Skin of body (tissue), 2 donors: ENCODE results near the gene ZBTB43. TPM values are rescaled to one million over a fixed set of nuclear protein-coding genes. Genes with fewer than 3 reads are reported as not detected.
"Not testable (repeated sequence)": the region's sequence is repeated elsewhere in the genome, so short reads cannot be mapped to it uniquely, and the experiment has no call there.

Experiments used
- DNase-seq: peaks from one replicate; lab custom pipeline; 2025; lab: John Stamatoyannopoulos, UW
- total RNA-seq: library from RNA; depleted of rRNA; stranded (reverse); fragments of >200 nt; gene quantifications from one replicate; pipeline ENCODE4 v1.2.3, GENCODE V29; 2014

The ZBTB43 gene
- total RNA-seq, 1 donor from 2014 or later, result 14.8 TPM

DNA sequence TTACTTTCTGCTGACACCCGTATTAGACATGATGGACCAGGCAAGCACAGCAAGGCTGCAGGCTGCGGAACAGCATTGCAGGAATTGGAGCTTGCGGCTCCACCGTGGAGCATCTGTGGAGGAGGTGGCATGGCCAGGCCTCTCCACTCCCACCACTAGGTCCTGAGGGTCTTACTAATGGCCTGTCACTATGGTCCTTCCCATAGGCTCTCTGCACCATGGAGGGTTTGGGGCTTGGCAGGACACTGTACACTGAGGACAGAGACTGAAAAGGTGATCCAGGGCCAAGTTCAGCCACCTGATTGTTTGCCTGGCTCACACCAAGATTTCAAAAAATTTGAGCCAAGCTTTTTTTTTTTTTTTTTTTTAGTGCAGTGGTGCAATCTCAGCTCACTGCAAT, 14.3 kb upstream of the ZBTB43 start:
- no peak for DNase-seq

DNA sequence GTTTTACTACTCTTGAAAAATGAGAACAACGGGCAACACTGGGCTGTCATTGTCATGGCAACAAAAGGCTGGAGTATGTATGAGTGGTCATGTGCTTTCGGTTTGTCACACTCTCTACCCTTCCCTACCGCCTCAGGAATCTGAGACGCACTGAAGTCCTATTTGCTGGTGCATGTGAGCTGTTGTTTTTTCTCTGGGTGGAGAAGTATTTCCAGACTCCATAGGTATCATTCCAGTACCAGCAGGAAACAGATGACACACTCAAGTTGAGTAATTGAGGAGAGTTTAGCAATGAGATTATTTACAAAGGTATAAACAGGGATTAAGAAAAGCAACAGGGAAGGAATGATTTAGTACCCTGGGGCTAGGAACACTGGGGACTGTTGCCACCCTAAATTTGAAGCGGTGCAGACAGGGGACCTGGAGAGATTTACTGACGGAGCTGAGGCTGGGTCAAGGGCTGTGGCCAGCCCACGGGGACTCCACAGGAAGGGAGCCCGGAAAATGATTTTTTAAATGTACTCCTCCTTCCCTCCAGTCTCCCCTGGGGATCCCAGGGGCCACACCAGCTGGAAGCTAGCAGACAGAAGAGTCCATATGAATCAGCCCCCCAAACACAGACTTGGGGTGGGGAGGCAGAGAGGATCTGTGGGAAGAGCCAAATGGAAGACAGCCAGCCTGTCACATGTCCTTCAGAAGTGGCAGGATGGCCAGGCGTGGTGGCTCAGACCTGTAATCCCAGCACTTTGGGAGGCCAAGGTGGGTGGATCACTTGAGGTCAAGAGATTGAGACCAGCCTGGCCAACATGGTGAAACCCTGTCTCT, 13.2 kb upstream of the ZBTB43 start:
- no peak for DNase-seq

DNA sequence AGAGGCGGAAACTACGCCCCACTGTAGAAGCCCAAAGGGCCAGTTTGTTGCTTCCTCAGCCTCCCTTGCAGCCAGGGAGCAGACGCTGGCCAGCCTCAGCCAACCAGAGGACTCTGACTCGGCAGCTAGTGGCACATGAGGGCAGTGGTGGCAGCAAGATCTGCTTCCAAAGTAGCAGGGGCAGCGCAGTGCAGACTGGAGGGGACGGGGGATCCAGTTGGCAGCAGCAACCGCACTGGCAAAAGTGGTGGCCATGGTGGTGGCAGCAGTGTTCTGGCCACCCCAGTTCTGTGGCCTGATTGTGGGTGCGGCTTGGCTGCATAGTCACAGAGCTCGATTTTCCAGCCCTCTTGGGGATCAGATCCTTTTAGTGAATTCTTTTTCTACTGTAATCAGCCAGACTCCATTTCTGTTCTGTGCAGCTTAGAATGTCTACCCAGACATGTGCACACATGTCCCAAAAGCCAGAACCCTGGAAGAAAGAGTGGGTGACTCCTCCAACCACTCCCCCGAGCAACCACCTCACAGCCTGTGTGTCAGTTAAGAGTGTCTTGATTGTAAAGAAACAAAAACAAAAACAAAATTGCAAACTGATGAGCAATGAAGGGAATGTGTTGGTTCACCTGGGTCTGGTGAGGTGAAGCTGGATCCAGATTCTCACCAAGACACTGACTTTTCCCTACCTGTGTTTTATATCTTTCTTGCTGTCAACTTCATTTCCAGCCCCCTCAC, 11.0 kb upstream of the ZBTB43 start:
- no peak for DNase-seq

DNA sequence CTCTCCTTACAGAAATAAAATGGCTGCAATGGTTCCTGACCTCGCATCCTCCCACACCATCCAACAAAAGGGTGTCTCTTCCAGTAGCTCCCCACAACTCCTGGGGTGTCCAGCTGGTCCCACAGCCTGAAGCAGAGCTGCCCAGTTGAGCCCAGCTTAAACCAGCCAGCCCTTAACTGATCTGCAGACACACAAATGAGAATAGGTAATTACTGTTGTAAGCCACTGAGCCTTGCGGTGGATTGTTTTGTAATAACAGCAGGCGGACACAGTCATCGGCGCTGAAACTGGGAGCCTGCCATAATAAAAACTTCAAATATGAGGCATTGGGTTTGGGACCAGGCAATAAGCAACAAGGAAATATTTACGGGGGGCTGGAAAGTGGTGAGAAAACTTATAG, 10.4 kb upstream of the ZBTB43 start:
- no peak for DNase-seq

DNA sequence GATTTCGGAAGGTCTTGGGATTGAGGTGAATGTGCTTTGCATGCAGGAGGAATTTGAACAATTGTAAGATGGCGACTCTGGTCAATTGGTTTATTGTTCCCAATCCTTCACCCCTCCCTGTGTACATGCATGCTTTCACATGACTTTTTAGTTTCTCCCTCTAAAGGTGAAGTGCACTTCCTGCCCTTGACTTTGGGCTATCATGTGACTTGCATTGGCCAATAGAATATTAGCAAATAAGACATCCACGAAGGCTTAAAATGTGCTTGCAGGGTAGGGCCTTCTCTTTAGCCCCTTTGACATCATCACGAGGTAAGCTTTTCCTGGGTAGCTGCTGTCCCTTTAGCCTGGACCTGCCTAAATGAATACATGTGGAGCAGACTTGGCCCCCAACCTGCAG, 8.1 kb upstream of the ZBTB43 start:
- no peak for DNase-seq

DNA sequence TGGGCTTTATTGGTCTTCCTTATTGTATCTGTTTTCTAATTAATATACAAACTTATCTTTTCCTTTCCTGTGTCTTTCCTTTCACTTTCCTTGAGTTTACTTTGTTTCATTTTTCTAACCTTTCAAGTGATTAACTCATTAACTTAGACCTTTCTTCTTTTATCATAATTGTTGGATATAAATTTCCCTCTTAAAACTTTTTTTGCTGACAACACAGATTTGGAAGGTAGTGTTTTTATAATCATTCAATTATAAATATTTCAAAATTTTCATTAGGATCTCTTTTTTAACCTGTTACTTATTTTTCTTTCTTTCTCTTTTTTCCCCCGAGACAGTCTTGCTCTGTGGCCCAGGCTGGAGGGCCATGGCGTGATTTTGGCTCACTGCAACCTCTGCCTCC, 6.9 kb upstream of the ZBTB43 start:
- no peak for DNase-seq

DNA sequence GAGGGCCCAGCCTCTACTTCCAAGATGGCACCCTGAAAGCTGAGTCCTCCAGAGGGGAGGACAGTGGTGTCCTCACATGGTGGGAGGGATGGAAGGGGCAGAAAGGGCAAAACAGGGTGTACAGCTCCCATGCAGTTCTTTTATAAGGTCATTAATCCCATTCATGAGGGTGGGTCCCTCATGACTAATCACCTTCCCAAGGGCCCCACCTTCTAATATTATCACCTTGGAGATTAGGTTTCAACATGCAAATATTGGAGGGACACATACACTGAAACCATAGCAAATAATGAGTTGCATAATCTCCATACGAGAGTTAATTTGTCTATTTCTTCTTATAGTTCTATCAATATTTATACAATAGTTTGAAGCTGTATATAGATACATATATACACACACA, 5.8 kb upstream of the ZBTB43 start:
- DNase-seq, result no peak

DNA sequence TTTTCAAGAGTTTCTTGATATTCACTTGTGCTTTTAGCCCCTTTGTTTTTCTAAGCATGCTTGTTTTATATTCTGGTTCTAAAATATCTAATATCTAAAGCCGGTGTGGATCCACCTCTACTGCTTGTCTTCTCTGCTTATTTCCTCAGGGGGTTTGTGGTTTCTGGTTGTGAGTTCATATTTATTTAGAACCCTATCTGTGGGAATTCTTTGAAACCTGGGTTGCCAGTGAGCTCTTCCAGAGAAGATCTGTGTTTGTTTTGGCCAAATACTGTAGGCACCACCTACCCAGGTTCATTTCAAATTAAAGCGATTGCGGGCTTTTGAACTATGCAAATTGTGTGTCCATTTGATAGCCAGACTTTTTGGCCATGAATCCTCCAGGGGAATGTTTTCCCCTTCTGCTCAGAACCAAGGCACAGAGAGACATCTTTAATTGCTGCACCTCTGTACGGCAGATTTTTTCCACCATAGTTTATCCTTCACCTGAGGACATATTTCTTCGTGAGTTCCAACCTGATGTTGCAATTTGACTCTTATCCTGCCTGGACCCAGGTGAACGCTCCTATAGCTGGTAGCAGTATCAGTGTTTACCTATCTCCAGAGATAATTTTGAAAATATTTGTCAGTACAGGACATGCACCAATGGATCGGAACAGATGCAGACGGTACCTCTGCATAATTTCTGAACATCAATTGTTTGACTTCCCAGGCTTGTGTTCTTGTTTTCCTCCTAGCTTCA, 2.4 kb upstream of the ZBTB43 start:
- no peak for DNase-seq

DNA sequence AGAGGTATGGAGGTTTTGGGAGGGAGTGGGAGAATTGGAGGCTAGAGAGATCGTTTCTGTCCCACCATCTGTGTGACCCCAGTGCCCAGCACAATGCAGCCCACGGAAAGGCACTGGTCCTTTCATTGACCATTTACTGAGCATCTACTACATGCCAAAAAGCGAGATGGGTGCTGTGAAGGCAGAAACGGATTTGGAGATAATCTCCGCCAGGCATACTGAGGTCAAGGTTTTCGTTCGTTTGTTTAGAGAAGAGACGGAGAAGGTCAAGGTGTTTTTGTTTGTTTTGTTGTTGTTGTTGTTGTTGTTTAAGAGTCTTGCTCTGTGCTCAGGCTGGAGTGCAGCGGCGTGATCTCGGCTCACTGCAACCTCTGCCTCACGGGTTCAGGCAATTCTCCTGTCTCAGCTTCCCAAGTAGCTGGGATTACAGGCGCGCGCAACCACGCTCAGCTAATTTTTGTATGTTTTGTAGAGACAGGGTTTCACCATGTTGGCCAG, 593 bp upstream of the ZBTB43 start:
- no peak for DNase-seq

DNA sequence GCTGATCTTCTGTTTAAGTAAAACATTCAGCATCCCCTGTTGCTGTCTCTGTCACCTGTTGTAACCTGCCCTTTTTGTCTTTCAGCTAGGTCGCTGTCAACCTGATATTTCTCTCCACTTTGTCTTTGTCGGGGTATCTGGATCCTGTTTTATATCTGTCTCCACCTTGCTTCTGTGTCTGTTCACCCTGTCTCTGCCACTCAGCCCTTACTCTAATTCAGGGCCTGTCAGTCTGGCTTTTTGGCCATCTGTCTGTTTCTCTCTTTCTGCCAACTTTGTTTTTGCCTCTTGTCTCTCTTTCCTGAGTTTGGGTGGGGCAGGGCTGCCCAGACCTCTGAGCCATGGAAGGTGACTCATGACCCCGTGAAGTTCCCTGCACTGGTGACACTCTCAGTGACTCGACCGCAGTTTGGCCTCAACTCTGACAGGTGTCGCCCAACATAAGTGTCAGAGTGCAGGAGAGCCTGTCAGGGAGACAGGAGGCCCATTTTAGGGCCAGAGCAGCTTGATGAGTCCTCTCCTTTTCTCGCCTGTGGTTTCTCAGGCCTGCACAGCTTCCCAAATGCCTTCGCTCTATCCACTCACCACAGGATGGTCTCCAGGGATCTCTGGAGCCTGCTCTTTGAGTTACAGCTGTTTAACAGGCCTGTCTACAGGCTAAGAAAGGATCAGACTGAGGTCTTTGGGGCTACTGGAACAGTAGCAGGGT, 868 bp downstream of the ZBTB43 start:
- no peak for DNase-seq

DNA sequence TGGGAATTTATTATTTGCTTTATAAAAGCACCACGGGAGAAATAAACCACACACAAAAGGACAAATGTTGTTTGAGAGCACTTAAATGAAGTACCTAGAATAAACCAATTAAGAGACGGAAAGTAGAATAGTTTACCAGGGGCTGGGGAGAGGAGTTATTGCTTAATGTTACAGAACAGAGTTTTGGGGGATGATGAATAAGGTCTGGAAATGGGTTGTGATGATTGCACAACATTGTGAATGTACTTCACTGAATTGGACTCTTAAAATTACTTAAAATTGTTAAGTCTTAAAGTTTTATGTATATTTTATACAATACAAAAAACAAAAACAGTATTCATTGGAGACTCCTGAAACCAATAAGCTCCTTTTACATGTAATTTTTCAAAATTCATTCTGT, 1.5 kb downstream of the ZBTB43 start:
- no peak for DNase-seq

DNA sequence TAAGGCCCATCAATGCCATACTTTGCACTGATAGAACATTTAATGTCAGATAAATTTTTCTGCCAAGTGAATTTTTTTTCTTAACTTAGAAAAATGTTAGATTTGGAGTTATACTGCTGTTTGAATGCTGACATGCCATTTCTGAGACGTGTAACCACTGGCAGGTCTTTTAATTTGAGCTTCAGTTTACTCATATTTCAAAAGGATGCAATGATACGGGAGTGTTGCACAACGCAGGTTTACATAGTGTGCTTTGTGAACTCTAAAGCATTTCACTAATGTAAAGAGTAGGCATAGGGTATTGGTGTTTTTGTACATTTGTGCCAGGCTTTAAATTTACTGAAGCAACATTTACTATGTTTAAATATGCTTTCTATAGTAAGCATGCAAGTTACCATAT, 4.2 kb downstream of the ZBTB43 start:
- DNase-seq, result no peak

DNA sequence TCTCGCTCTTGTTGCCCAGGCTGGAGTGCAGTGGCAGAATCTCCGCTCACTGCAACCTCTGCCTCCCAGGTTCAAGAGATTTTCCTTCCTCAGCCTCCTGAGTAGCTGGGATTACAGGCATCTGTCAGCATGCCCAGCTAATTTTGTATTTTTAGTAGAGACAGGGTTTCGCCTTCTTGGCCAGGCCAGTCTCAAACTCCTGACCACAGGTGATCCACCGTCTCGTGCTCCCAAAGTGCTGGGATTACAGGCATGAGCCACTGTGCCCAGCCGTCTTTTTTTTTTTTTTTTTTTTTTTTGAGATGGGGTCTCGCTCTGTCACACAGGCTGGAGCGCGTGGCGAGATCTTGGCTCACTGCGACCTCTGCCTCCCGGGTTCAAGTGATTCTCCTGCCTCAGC, 5.4 kb downstream of the ZBTB43 start:
- DNase-seq, result not testable (repeated sequence)

DNA sequence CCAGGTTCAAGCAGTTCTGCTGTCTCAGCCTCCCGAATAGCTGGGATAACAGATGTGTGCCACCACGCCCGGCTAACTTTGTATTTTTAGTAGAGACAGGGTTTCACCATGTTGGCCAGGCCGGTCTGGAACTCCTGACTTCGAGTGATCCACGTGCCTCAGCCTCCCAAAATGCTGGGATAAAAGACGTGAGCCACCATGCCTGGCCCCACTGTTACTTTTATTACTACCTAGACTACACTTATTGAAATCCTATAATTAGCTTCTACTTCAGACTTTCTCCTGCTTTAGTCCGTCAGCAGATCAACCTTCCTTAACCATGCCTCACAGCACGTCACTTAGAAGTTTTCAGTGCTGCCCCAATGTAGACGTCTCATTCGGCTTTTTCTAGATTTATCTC, 8.2 kb downstream of the ZBTB43 start:
- DNase-seq, result no peak

DNA sequence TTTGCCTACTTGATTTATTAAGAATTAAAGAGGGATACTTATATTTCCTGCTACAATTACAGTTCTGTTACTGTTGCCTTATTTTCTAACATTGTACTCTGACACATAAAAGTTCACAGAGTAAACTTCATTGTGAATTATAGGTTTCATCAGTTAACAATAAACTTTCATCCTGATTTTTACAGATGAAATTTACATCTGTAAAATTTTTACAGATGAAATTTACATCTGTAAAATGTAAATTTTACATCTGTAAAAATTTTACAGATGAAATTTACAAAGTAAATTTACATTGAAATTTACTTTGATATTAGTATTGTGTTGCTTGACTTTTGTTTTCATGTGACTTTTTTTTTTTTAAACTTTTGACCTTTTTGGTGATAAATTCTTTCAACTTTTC, 9.3 kb downstream of the ZBTB43 start:
- no peak for DNase-seq

DNA sequence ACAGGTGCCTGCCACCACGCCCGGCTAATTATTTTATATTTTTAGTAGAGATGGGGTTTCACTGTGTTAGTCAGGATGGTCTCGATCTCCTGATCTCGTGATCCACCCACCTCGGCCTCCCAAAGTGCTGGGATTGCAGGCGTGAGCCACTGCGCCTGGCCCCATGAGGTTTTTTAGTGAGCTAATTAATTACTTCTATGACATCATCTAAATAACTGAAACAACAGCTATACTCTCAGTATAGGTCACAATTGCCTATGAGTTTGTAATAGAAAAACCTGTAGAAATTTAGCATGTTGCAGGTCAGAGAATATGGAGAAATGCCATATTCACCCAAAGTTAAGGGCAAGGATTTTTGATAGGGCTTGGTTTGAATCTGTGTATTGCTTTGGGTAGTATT, 12.8 kb downstream of the ZBTB43 start:
- DNase-seq, result not testable (repeated sequence)

DNA sequence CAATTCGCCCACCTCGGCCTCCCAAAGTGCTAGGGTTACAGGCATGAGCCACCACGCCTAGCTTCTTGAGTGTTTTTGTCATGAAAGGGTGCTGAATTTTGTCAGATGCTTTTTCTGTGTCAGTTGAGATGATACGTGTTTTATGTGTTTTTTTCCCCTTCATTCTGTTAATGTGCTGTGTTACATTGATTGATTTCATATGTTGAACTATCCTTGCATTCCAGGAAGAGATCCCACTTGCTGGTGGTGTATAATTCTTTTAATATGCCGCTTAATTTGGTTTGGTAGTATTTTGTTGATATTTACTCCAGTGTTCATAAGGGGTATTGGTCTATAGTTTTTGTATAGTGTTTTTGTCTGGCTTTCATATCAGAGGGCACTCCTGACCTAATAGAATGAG, 13.6 kb downstream of the ZBTB43 start:
- no peak for DNase-seq

DNA sequence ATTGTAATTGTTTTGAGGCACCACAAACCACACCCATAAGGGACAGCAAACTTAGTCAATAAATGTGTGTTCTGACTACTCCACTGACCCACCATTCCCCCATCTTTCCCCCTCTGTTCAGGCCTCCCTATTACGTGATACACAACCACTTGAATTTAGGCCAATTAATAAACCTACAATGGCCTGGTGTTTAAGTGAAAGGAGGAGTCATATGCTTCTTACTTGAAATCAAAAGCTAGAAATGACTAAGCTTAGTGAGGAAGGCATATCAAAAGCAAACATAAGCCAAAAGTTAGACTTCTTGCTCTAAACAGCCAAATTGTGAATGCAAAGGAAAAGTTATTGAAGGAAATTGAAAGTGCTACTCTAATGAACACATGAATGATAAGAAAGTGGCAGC, 14.6 kb downstream of the ZBTB43 start:
- DNase-seq, result no peak

DNA sequence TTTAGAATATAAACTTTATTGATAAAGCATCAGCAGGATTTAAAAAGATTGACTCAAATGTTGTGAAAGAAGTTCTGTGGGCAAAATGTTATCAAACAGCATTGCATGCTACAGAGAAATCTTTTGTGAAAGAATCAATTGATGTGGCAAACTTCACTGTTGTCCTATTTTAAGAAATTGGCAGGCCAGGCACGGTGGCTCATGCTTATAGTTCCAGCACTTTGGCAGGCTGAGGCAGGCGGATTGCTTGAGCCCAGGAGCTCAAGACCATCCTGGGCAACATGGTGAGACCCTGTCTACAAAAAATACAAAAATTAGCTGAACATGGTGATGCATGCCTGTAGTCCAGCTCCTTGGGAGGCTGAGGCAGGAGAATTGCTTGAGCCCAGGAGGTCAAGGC, 17.4 kb downstream of the ZBTB43 start:
- no peak for DNase-seq

DNA sequence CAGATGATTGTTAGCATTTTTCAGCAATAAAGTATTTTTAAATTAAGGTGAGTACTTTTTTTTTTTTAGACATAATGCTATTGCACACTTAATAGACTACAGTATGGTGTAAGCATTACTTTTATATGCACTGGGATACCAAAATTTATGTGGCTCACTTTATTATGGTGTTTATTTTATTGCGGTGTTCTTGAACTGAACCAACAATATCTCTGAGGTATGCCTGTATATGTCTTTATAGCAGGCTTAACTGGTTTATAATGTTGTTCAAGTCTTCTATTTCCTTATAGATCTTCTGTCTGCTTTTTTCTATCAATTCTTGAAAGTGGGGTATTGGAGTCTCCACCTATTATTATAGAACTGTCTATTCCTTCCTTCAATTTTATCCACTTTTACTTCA, 18.0 kb downstream of the ZBTB43 start:
- no peak for DNase-seq

DNA sequence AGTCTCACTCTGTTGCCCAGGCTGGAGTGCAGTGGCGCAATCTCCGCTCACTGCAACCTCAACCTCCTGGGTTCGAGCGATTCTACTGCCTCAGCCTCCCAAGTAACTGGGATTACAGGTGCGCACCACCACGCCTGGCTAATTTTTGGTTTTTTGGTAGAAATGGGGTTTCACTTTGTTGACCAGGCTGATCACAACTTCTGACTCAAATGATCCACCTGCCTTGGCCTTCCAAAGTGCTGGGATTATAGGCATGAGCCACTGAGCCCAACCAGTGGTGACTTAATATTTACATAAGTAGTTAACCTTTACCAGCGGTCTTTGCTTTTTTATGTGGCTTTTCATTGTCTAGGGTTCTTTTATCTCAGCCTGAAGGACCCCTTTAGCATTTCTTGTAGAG, 19.2 kb downstream of the ZBTB43 start:
- not testable (repeated sequence) for DNase-seq

DNA sequence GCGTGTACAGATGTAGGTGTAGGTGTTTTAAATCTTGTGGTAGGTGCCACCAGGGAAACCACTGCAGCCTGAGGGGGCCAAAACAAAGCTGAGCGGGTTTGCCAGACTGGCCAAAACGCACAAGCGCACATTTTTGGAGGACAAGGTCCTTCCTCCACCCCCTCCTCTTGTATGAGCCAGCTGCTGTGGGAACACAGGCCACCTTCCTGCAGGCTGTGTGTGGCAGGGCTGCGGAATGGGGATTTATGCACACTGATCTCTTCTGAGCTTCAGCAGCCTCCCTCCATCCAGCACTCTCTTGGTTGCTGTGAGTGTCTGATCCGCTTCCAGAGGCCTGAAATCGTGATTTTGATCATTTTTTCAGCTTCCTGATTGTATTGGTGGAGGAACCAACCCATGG, 22.4 kb downstream of the ZBTB43 start:
- DNase-seq, result no peak
